IPS-NIHi7 (cell line): ENCODE data around the gene HPCAL1.
"Not testable (repeated sequence)": the region's sequence is repeated elsewhere in the genome, so short reads cannot be mapped to it uniquely, and the experiment has no call there.

Experiments used
- DNase-seq: peaks from one replicate; pipeline ENCODE4 v3.0.0; 2012; ENCODE audit warnings: mixed read lengths; ENCODE audit errors: extremely low spot score

HPCAL1 gene

GRCh38 chr2:10302479-10303180, at the start of gene HPCAL1:
Gene HPCAL1 (plus strand): TSS chr2:10302904. CDS start chr2:10419758, 116,854 bp downstream.
- DNase-seq, result peak; percentile 98

GRCh38 chr2:10253596-10254372, 48.9 kb upstream of the HPCAL1 start:
- DNase-seq, result peak; percentile 52

GRCh38 chr2:10254373-10255188, 48.1 kb upstream of the HPCAL1 start:
- DNase-seq, result no peak

GRCh38 chr2:10255189-10256030, 47.3 kb upstream of the HPCAL1 start:
- DNase-seq, result no peak

GRCh38 chr2:10256031-10256514, 46.6 kb upstream of the HPCAL1 start:
- no peak for DNase-seq

GRCh38 chr2:10256515-10257031, 46.1 kb upstream of the HPCAL1 start:
- DNase-seq, result no peak

- DNase-seq, result no peak
Measured at GRCh38 chr2:10257036-10257435, 45.7 kb upstream of the HPCAL1 start.

GRCh38 chr2:10257500-10258147, 45.1 kb upstream of the HPCAL1 start:
- DNase-seq, result no peak

GRCh38 chr2:10258326-10258725, 44.4 kb upstream of the HPCAL1 start:
- no peak for DNase-seq

- no peak for DNase-seq
Measured at GRCh38 chr2:10258726-10259125, 44.0 kb upstream of the HPCAL1 start.

GRCh38 chr2:10260130-10260529, 42.6 kb upstream of the HPCAL1 start:
- DNase-seq, result no peak

- DNase-seq, result not testable (repeated sequence)
Measured at GRCh38 chr2:10263526-10263925, 39.2 kb upstream of the HPCAL1 start.

GRCh38 chr2:10264506-10265328, 38.0 kb upstream of the HPCAL1 start:
- no peak for DNase-seq

- no peak for DNase-seq
Measured at GRCh38 chr2:10265329-10266132, 37.2 kb upstream of the HPCAL1 start.

- DNase-seq, result no peak
Measured at GRCh38 chr2:10266133-10266620, 36.5 kb upstream of the HPCAL1 start.

GRCh38 chr2:10267036-10267435, 35.7 kb upstream of the HPCAL1 start:
- no peak for DNase-seq

- peak; percentile 51 for DNase-seq
Measured at GRCh38 chr2:10267551-10268465, 34.9 kb upstream of the HPCAL1 start.
